Right cardiac atrium (tissue), 5 donors: ENCODE measurements around the gene KATNB1. TPM values are rescaled to one million over a fixed set of nuclear protein-coding genes. Genes with fewer than 3 reads are reported as not detected.

Source experiments
- ATAC-seq, 2 donors: fragments of 200-7000 bp; cut with Tn5 transposase; one replicate each; pipeline versions ENCODE4 v1.8.0 to v1.9.1; 2020; ENCODE audit warnings: moderate library complexity in 2 of 2, mild to moderate bottlenecking in 1 of 2
- DNase-seq, 3 donors: peaks; one replicate each; pipeline ENCODE4 v3.0.0-alpha.2; 2020
- H3K27ac ChIP-seq: one replicate; pipeline ENCODE4 v1.5.1; 2013; ENCODE audit warnings: mild to moderate bottlenecking, low read length, control low read depth, moderate library complexity
- H3K27me3 ChIP-seq: one replicate; pipeline ENCODE4 v1.6.1; 2013; ENCODE audit not compliant: control insufficient read depth, insufficient read depth
- H3K4me1 ChIP-seq: one replicate; pipeline ENCODE4 v1.6.1; 2013; ENCODE audit warnings: low read length; ENCODE audit not compliant: control insufficient read depth, insufficient read depth
- H3K4me3 ChIP-seq: one replicate; pipeline ENCODE4 v1.5.1; 2013; ENCODE audit warnings: low read length, control low read depth
- H3K9me3 ChIP-seq: one replicate; pipeline ENCODE4 v1.6.1; 2013; ENCODE audit warnings: low read length; ENCODE audit not compliant: control insufficient read depth
- WGBS: extraction: QIAGEN DNeasy Blood & Tissue Kit; methylation state at CpG from one replicate; pipeline ENCODE4 v1.1.7; 2013; 5-methylcytosine and 5-hydroxymethylcytosine counted together
- intact Hi-C, 4 donors: fragments of 100-400 bp; cut with DNase I; formaldehyde crosslinking; loops; one replicate each; pipeline versions ENCODE4 v1.11.0 to v1.14.0; 2022 to 2023
- polyA plus RNA-seq: library from polyadenylated mRNA; stranded (reverse); fragments of 200-250 nt; gene quantifications from one replicate; pipeline ENCODE4 v1.2.3, GENCODE V29; 2013
- total RNA-seq, 4 donors: library from RNA; stranded (reverse); fragmentation: NEBNext Ultra II Directional; extraction: Animal tissue kit (Norgen Biotek cat#: 25700); gene quantifications; one replicate each; pipeline ENCODE4 v1.2.1, GENCODE V29; 2021
- donor health status: healthy with polysubstance abuse.
- donor health status: DM: no; HTN: yes; CAD: no.
- donor health status: DM: no; HTN: no; CAD: no.
- donor health status: DM: no; HTN: yes; CAD: no; lungs with severe emphysema.
- donor health status: DM: yes; HTN: yes; CAD: no.

KATNB1 gene
- total and polyA plus RNA-seq, 5 donors = 8.4 to 16.3 (median 12.0) TPM

DNA sequence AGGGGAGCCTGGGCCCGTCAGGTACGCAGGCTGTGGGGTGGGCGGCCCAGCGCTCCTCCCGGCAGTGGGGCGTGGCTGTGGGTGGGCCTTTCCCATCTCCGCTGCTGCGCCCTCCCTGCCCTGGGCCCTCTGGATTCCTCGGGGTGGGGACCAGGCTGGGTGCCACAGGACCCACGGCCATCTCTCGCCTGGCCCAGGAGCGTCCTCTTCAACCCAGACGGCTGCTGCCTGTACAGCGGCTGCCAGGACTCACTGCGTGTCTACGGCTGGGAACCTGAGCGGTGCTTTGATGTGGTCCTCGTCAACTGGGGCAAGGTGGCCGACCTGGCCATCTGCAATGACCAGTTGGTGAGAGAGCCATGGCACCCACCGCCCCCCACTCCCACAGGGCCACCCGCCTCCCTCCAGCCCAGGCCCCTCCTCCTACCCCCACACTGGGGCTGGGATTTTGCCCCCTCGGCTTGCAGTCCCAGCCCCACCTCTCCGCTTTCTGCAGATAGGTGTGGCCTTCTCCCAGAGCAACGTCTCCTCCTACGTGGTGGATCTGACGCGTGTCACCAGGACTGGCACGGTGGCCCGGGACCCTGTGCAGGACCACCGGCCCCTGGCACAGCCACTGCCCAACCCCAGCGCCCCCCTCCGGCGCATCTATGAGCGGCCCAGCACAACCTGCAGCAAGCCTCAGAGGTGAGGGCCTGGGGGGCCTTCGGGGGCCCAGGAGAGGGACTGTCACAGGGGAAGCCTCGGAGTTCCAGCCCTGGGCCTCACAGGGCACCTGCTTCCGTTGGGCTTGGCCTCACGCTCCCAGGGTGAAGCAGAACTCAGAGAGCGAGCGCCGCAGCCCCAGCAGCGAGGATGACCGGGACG, 17.2 kb downstream of the KATNB1 start:
- H3K27me3 ChIP-seq = no peaks in the 10 kb centered on the region
- no peaks in the 10 kb centered on the region for H3K9me3 ChIP-seq
- peak; percentile 13 to 51 (median 47) for DNase-seq
- no peak overlapping the region for H3K4me3 ChIP-seq
- no peak overlapping the region for H3K27ac ChIP-seq
- 88% methylated on average over 44 of the region's 44 CpGs for WGBS
- no peaks in the 10 kb centered on the region for H3K4me1 ChIP-seq
- no peak for ATAC-seq
- intact Hi-C loops = loop anchor here in 2 of 4 donors (10.0 kb wide), 2 partner anchors 242 to 252 kb away; partner anchors contain the start of genes USB1 (in 1 of the 2) and ZNF319 (in 1 of the 2)

DNA sequence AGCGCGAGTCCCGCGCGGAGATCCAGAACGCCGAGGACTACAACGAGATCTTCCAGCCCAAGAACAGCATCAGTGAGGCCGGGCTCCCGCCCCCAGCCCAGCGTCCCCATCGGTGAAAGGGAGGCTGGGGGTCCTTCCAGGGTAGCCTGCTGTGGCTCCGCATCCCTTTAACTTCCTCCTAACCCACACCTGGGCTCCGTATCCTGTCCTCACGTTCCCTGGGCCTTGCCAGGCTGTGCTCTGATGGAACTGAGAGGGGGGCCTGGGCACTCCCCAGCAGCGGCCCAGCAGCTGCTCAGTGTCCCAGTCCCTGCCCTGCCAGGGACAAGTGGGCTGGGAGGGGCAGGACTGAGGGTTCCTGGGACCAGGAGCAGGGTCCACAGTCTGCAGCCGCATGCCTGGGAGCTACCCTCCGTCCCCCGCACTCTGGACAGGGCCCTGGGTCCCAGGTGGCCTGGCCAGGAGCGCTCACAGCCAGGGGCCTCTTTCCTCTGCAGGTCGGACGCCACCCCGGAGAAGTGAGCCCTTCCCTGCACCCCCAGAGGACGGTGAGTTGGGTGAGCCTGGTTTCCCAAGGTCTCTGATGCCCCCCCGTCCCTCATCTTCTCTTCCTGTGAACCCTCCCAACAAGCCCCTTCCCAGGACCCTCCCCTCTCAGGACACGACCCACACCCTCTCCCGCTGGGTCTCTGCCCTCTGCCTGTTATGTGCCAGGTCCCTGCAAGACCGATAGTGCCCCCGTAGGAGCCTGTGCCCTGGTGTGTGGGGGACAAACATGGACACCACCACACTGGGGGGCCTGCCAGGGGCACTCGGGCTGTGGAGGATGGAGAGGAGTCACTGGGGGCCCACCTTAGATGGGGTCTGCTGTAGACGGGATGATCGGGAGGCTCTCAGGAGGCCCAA, 18.1 kb downstream of the KATNB1 start:
- Histone ChIP-seq H3K27me3 (no peaks in the 10 kb centered on the region), H3K27ac (no peak overlapping the region), H3K4me1 (no peaks in the 10 kb centered on the region), H3K4me3 (no peak overlapping the region), H3K9me3 (no peaks in the 10 kb centered on the region)
- 92% methylated on average over 32 of the region's 32 CpGs for WGBS
- ATAC-seq (no peak), DNase-seq (peak; percentile 14 to 55 (median 40))
- intact Hi-C loops = loop anchor here in 2 of 4 donors (10.0 kb wide), 2 partner anchors 241 to 251 kb away; partner anchors contain the start of genes USB1 (in 1 of the 2) and ZNF319 (in 1 of the 2)

DNA sequence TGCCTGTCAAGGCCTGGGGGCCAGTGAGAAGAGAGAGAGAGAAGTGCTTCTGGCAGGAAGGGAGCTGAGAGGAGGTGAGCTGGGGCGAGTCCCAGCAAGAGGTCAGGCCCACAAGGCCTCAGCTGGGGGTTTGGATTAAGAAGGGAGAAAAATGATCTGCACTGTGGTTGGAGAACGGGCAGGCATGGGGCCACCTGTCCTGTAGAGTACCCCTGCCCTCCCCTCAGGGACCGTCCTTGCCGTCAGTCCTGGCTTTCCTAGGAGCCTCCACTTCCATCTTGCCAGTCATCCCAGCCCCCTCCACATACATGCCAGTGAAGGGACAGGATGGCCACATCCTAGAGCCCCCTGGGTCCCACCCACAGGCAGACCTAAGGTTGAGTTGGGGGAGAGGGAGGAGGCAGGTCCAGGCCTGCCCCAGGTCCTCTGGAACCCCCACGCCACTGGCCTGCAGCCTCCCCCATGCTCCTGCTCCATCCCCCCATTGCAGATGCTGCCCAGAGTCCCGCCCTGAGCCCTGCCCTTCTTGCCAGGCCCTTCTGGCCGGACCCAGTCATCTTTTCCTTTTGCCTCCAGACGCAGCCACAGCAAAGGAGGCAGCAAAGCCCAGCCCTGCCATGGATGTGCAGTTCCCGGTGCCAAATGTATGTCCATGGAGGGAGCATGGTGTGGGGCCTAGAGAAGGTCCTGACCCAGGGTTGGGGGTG, 18.9 kb downstream of the KATNB1 start:
- Histone ChIP-seq H3K9me3 (no peaks in the 10 kb centered on the region), H3K4me1 (no peaks in the 10 kb centered on the region), H3K4me3 (no peak overlapping the region), H3K27me3 (no peaks in the 10 kb centered on the region), H3K27ac (no peak overlapping the region)
- DNase-seq (peak in 2 of 3 donors; percentile 12 to 32), ATAC-seq (no peak)
- 85% methylated on average over 9 of the region's 9 CpGs for WGBS
- intact Hi-C loops = loop anchor here in 2 of 4 donors (10.0 kb wide), 2 partner anchors 240 to 250 kb away; partner anchors contain the start of genes USB1 (in 1 of the 2) and ZNF319 (in 1 of the 2)

DNA sequence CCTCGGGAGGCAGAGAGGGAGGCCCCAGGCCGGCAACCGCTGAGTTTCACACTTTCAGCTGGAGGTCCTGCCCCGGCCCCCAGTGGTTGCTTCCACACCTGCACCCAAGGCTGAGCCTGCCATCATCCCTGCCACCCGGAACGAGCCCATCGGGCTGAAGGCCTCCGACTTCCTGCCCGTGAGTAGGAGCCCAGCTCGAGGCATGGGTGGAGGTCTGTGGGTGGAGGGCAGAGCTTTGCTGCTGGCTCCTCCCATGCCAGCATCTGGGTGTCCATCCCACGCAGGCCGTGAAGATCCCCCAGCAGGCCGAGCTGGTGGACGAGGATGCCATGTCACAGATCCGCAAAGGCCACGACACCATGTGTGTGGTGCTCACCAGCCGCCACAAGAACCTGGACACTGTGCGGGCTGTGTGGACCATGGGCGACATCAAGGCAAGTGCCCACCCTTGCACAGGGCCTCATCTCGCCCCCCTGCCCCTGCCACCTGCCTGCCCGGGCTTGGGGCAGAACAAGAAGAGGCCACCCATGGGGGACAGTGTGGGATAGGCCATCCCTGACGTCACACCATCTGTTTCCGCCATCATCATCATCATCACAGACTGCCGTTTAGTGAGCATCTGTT, 19.6 kb downstream of the KATNB1 start:
- WGBS = 84% methylated on average over 24 of the region's 24 CpGs
- H3K4me3 ChIP-seq = no peak overlapping the region
- intact Hi-C loops = loop anchor here in 2 of 4 donors (10.0 kb wide), 2 partner anchors 240 to 250 kb away; partner anchors contain the start of genes USB1 (in 1 of the 2) and ZNF319 (in 1 of the 2)
- ATAC-seq = no peak
- no peaks in the 10 kb centered on the region for H3K9me3 ChIP-seq
- H3K4me1 ChIP-seq = no peaks in the 10 kb centered on the region
- no peak overlapping the region for H3K27ac ChIP-seq
- H3K27me3 ChIP-seq = no peaks in the 10 kb centered on the region
- peak in 2 of 3 donors; percentile 11 to 51 for DNase-seq

DNA sequence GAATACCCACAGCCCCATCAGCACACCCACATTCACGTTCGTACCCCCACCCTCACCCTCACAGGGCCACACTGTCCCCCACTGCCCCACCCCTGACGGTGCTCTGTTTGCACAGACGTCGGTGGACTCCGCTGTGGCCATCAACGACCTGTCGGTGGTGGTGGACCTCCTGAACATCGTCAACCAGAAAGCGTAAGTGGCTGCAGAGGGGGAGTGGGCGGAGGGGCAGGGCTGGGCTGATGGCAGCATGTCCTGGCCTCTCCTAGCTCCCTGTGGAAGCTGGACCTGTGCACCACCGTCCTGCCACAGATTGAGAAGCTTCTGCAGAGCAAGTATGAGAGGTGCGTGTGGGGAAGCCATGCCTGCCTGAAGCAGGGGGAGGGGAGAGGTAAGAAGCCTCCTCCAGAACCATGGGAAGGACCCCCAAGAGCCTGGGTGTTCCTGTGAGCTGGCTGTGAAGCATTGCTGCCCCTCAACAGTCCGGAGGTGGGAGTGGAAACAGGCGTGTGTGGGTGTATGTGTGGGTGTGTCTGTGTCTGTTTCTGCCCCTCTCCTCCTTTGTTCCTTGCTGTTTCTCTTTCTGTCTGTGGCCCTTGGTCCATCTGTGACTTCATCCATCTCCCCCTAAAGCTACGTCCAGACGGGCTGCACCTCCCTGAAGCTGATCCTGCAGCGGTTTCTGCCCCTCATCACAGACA, 20.3 kb downstream of the KATNB1 start:
- H3K9me3 ChIP-seq = no peaks in the 10 kb centered on the region
- no peaks in the 10 kb centered on the region for H3K27me3 ChIP-seq
- H3K27ac ChIP-seq = no peak overlapping the region
- DNase-seq = peak in 2 of 3 donors; percentile 13 to 41
- no peak overlapping the region for H3K4me3 ChIP-seq
- no peak for ATAC-seq
- intact Hi-C loops = loop anchor here in 3 of 4 donors (2.0 to 10.0 kb wide), 4 partner anchors 103 to 249 kb away; partner anchors contain the start of genes USB1 (in 1 of the 3) and ZNF319 (in 1 of the 3)
- H3K4me1 ChIP-seq = no peaks in the 10 kb centered on the region
- WGBS = 74% methylated on average over 18 of the region's 18 CpGs

DNA sequence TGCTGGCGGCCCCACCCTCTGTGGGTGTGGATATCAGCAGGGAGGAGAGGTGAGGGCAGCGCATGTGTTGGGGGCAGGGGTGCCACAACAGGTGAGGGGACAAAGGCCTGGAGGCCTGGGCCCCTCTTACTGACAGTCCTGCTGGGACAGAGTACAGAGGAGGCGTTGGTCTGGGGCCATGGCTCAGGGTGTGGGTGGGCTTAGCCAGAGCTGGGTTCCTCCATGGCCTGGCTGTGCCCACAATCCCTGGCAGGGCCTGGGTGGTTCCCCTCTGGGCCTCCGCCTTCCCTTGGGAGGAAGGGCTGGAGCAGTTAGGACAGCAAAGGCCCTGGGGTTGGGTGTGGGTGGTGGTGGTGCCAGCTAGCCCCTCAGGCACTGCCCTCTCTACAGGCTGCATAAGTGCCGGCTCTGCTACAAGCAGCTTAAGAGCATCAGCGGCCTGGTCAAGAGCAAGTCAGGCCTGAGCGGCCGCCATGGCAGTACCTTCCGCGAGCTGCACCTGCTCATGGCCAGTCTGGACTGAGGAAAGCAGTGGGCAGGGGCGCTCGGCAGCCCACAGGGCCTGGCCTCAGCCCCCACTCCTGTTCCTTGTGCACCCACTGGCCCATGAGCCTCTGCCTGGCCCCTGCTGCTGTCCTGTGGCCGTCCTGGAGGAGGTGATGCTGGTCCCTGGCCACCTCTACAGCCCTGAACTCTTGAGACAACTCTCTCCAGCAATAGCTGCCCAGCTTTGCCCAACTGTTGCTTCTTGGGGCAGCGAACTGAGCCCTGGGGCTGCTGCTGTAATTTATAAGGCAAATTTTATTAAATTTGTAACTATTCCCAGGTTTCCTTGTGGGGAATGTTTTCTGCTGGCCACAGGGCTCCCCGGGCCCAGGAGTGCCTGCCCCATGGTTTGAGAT, 21.1 kb downstream of the KATNB1 start:
- H3K4me3 ChIP-seq = no peak overlapping the region
- H3K27me3 ChIP-seq = no peaks in the 10 kb centered on the region
- peak; percentile 19 to 58 (median 57) for DNase-seq
- 86% methylated on average over 15 of the region's 15 CpGs for WGBS
- ATAC-seq = peak in 1 of 2 donors; percentile 1
- no peaks in the 10 kb centered on the region for H3K4me1 ChIP-seq
- intact Hi-C loops = loop anchor here in 3 of 4 donors (2.0 to 10.0 kb wide), 4 partner anchors 102 to 248 kb away; partner anchors contain the start of genes USB1 (in 1 of the 3) and ZNF319 (in 1 of the 3)
- H3K9me3 ChIP-seq = no peaks in the 10 kb centered on the region
- no peak overlapping the region for H3K27ac ChIP-seq

DNA sequence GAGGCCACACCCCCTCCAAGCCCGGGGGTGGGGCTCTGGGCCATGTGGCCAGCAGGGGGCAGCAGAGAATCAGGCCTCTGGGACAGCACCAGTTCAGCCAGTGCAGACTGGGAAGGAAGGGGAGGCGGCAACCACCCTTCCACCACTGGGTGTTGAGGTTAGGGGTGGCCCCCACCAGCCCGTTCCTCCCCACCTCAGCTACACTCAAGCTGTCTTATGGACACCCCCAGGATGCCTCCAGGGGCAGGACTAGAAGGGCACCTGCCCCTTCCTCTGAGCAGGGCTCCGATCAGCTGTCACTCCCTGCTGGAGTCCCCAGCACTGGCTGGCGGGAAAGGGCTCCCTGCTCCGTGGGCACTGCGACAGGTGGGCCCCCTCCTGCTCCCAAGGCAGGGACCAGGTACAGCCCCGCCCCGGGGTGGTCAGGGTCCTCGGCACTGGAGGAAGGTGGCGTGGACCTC, 21.8 kb downstream of the KATNB1 start:
- peak; percentile 90 to 95 (median 95) for DNase-seq
- no peak overlapping the region for H3K4me3 ChIP-seq
- H3K27me3 ChIP-seq = no peaks in the 10 kb centered on the region
- intact Hi-C loops = loop anchor here in 3 of 4 donors (2.0 to 10.0 kb wide), 4 partner anchors 101 to 247 kb away; partner anchors contain the start of genes USB1 (in 1 of the 3) and ZNF319 (in 1 of the 3)
- no peaks in the 10 kb centered on the region for H3K9me3 ChIP-seq
- peak; percentile 83 to 86 for ATAC-seq
- WGBS = 59% methylated on average over 11 of the region's 11 CpGs
- no peak overlapping the region for H3K27ac ChIP-seq
- H3K4me1 ChIP-seq = no peaks in the 10 kb centered on the region

DNA sequence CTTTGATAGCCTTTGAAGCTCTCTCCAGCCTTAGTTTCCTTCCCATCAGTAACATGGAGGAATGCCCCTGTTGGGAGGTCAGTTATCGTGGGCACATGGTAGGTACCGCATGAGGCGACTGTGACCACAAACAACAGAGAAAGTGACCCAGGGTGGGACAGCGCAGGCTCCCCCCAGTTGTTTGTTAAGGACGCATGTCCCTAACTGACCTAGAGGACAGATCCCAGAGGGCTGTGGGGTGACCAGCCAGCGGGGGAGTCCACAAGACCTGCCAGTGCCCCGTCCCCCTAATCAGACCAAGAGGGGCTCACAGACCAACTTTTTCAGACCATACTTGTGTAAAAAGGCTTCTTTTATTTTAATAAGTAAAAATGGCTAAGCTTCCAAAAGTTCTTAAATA, 22.3 kb downstream of the KATNB1 start:
- no peaks in the 10 kb centered on the region for H3K9me3 ChIP-seq
- DNase-seq (peak in 2 of 3 donors; percentile 25 to 28), ATAC-seq (no peak)
- 82% methylated on average over 7 of the region's 7 CpGs for WGBS
- H3K27me3 ChIP-seq = no peaks in the 10 kb centered on the region
- no peak overlapping the region for H3K4me3 ChIP-seq
- H3K4me1 ChIP-seq = no peaks in the 10 kb centered on the region
- intact Hi-C loops = loop anchor here (2.0 to 10.0 kb wide), 4 partner anchors 101 to 247 kb away; partner anchors contain the start of genes USB1 (in 1 of the 4) and ZNF319 (in 1 of the 4)
- H3K27ac ChIP-seq = no peak overlapping the region
